Measurements from ENCODE around the gene PLXDC1.

The PLXDC1 gene

GRCh38 chr17:39147221-39148185, 3.9 kb downstream of the PLXDC1 start:
- TF ChIP-seq OSR1 (CRISPR knock-in tag; IDR thresholded peaks at IDR 0.05) (no peak), ZFP3 (CRISPR knock-in tag; IDR thresholded peaks at IDR 0.05) (no peak), SNAI2 (CRISPR knock-in tag; IDR thresholded peaks at IDR 0.05) (no peak), BACH2 (CRISPR knock-in tag; IDR thresholded peaks at IDR 0.05; ENCODE audit: borderline replicate concordance) (no peak), ZNF70 (CRISPR knock-in tag; IDR thresholded peaks at IDR 0.05) (no peak), ZNF8 (CRISPR knock-in tag; IDR thresholded peaks at IDR 0.05) (no peak), ZC3H10 (CRISPR knock-in tag; IDR thresholded peaks at IDR 0.05) (no peak), GLIS3 (CRISPR knock-in tag; IDR thresholded peaks at IDR 0.05) (no peak), CREB5 (CRISPR knock-in tag; IDR thresholded peaks at IDR 0.05; ENCODE audit: low read depth) (no peak), ZNF565 (CRISPR knock-in tag; conservative IDR thresholded peaks at IDR 0.05; ENCODE audit: low read depth) (no peak), CSDC2 (CRISPR knock-in tag; IDR thresholded peaks at IDR 0.05) (no peak)
- TF ChIP-seq, protein P1, sequence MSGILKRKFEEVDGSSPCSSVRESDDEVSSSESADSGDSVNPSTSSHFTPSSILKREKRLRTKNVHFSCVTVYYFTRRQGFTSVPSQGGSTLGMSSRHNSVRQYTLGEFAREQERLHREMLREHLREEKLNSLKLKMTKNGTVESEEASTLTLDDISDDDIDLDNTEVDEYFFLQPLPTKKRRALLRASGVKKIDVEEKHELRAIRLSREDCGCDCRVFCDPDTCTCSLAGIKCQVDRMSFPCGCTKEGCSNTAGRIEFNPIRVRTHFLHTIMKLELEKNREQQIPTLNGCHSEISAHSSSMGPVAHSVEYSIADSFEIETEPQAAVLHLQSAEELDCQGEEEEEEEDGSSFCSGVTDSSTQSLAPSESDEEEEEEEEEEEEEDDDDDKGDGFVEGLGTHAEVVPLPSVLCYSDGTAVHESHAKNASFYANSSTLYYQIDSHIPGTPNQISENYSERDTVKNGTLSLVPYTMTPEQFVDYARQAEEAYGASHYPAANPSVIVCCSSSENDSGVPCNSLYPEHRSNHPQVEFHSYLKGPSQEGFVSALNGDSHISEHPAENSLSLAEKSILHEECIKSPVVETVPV (CRISPR knock-in tag; IDR thresholded peaks at IDR 0.05): no peak
- TF ChIP-seq, protein P2, sequence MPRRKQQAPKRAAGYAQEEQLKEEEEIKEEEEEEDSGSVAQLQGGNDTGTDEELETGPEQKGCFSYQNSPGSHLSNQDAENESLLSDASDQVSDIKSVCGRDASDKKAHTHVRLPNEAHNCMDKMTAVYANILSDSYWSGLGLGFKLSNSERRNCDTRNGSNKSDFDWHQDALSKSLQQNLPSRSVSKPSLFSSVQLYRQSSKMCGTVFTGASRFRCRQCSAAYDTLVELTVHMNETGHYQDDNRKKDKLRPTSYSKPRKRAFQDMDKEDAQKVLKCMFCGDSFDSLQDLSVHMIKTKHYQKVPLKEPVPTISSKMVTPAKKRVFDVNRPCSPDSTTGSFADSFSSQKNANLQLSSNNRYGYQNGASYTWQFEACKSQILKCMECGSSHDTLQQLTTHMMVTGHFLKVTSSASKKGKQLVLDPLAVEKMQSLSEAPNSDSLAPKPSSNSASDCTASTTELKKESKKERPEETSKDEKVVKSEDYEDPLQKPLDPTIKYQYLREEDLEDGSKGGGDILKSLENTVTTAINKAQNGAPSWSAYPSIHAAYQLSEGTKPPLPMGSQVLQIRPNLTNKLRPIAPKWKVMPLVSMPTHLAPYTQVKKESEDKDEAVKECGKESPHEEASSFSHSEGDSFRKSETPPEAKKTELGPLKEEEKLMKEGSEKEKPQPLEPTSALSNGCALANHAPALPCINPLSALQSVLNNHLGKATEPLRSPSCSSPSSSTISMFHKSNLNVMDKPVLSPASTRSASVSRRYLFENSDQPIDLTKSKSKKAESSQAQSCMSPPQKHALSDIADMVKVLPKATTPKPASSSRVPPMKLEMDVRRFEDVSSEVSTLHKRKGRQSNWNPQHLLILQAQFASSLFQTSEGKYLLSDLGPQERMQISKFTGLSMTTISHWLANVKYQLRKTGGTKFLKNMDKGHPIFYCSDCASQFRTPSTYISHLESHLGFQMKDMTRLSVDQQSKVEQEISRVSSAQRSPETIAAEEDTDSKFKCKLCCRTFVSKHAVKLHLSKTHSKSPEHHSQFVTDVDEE (CRISPR knock-in tag; IDR thresholded peaks at IDR 0.05): no peak
- TF ChIP-seq, protein P3, sequence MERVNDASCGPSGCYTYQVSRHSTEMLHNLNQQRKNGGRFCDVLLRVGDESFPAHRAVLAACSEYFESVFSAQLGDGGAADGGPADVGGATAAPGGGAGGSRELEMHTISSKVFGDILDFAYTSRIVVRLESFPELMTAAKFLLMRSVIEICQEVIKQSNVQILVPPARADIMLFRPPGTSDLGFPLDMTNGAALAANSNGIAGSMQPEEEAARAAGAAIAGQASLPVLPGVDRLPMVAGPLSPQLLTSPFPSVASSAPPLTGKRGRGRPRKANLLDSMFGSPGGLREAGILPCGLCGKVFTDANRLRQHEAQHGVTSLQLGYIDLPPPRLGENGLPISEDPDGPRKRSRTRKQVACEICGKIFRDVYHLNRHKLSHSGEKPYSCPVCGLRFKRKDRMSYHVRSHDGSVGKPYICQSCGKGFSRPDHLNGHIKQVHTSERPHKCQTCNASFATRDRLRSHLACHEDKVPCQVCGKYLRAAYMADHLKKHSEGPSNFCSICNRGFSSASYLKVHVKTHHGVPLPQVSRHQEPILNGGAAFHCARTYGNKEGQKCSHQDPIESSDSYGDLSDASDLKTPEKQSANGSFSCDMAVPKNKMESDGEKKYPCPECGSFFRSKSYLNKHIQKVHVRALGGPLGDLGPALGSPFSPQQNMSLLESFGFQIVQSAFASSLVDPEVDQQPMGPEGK (CRISPR knock-in tag; IDR thresholded peaks at IDR 0.05; ENCODE audit: borderline replicate concordance): no peak
- no peak for ATAC-seq

DNA sequence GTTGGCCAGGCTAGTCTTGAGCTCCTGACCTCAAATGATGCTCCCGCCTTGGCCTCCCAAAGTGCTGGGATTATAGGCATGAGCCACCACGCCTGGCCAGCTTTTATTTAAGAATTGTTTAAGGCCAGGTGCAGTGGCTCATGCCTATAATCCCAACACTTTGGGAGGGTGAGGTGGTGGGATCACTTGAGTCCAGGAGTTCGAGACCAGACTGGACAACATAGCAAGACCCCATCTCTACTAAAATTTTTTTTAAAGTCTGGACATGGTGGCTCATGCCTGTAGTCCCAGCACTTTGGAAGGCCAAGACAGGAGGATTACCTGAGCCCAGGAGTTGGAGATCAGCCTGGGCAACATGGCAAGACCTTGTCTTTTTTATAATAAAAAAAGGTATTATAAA, 5.2 kb downstream of the PLXDC1 start:
- no peak for ATAC-seq
- no peak for TF ChIP-seq TOX (CRISPR knock-in tag; IDR thresholded peaks at IDR 0.05; ENCODE audit: borderline replicate concordance)

DNA sequence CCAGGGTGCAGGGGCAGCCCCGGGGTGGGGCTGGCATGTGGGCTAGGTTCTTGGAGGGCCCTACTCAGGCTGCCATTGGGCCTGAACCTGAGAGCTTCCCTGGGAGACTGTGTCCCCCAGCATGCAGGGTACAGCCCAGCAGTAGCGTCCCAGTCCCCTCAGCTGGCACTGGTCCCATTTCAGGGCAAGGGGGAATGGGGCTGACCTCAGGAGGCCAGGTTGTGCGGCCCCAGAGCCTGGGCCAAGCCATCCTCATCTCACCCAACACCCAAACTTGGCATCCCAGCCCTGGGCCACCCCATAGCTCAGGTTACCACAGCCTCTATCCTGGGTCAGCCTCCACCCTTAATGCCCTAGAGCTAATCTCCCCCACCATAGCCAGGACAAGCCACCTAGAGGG, 6.3 kb downstream of the PLXDC1 start:
- ATAC-seq: no peak
- no peak for TF ChIP-seq ISL1 (CRISPR knock-in tag; IDR thresholded peaks at IDR 0.05)
- no peak for TF ChIP-seq TOX (CRISPR knock-in tag; IDR thresholded peaks at IDR 0.05; ENCODE audit: borderline replicate concordance)
- TF ChIP-seq RARB (CRISPR knock-in tag; IDR thresholded peaks at IDR 0.05): no peak
- TF ChIP-seq PPARA (CRISPR knock-in tag; IDR thresholded peaks at IDR 0.05; ENCODE audit: borderline replicate concordance): no peak
- no peak for TF ChIP-seq ZNF565 (CRISPR knock-in tag; conservative IDR thresholded peaks at IDR 0.05; ENCODE audit: low read depth)
- TF ChIP-seq, protein P4, sequence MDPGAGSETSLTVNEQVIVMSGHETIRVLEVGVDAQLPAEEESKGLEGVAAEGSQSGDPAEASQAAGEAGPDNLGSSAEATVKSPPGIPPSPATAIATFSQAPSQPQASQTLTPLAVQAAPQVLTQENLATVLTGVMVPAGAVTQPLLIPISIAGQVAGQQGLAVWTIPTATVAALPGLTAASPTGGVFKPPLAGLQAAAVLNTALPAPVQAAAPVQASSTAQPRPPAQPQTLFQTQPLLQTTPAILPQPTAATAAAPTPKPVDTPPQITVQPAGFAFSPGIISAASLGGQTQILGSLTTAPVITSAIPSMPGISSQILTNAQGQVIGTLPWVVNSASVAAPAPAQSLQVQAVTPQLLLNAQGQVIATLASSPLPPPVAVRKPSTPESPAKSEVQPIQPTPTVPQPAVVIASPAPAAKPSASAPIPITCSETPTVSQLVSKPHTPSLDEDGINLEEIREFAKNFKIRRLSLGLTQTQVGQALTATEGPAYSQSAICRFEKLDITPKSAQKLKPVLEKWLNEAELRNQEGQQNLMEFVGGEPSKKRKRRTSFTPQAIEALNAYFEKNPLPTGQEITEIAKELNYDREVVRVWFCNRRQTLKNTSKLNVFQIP (CRISPR knock-in tag; IDR thresholded peaks at IDR 0.05; ENCODE audit: borderline replicate concordance, low read depth): no peak
- TF ChIP-seq, protein P3 (CRISPR knock-in tag; IDR thresholded peaks at IDR 0.05; ENCODE audit: borderline replicate concordance): no peak
- no peak for TF ChIP-seq ARNTL (CRISPR knock-in tag; IDR thresholded peaks at IDR 0.05; ENCODE audit: borderline replicate concordance, low read depth)
- no peak for TF ChIP-seq ZFP30 (CRISPR knock-in tag; IDR thresholded peaks at IDR 0.05)
- no peak for TF ChIP-seq TCF4 (CRISPR knock-in tag; IDR thresholded peaks at IDR 0.05; ENCODE audit: borderline replicate concordance)
- TF ChIP-seq OSR1 (CRISPR knock-in tag; IDR thresholded peaks at IDR 0.05): no peak
- TF ChIP-seq ZC3H10 (CRISPR knock-in tag; IDR thresholded peaks at IDR 0.05): no peak
- TF ChIP-seq, protein P2 (CRISPR knock-in tag; IDR thresholded peaks at IDR 0.05): no peak
- TF ChIP-seq ESRRG (CRISPR knock-in tag; IDR thresholded peaks at IDR 0.05): no peak

Data from SK-N-SH treated with all-trans-retinoic acid at 6 μM for 48 hours (cell line).